ENCODE results near the gene LILRB1.
"Not testable (repeated sequence)": the region's sequence is repeated elsewhere in the genome, so short reads cannot be mapped to it uniquely, and the experiment has no call there.

LILRB1 gene

GRCh38 chr19:54624934-54625730, 5.2 kb upstream of the LILRB1 start:
- DNase-seq (ENCODE audit: low read depth in 2 of 2), result not testable (repeated sequence)

- DNase-seq (ENCODE audit: low read depth in 2 of 2), result no peak
Observed at GRCh38 chr19:54626757-54627156, 3.5 kb upstream of the LILRB1 start.

- DNase-seq (ENCODE audit: low read depth in 2 of 2), result not testable (repeated sequence)
Observed at GRCh38 chr19:54627912-54628311, 2.4 kb upstream of the LILRB1 start.

- no peak for DNase-seq (ENCODE audit: low read depth in 2 of 2)
Observed at GRCh38 chr19:54630782-54631181, 498 bp downstream of the LILRB1 start.

- DNase-seq (ENCODE audit: low read depth in 2 of 2), result not testable (repeated sequence)
Observed at GRCh38 chr19:54631489-54632337, 1.4 kb downstream of the LILRB1 start.

- DNase-seq (ENCODE audit: low read depth in 2 of 2), result not testable (repeated sequence)
Observed at GRCh38 chr19:54632517-54632916, 2.2 kb downstream of the LILRB1 start.

GRCh38 chr19:54633401-54633800, 3.1 kb downstream of the LILRB1 start:
- DNase-seq (ENCODE audit: low read depth in 2 of 2), result no peak

GRCh38 chr19:54636081-54636480, 5.8 kb downstream of the LILRB1 start:
- DNase-seq (ENCODE audit: low read depth in 2 of 2), result not testable (repeated sequence)

GRCh38 chr19:54638683-54639082, 8.4 kb downstream of the LILRB1 start:
- DNase-seq (ENCODE audit: low read depth in 2 of 2), result no peak

GRCh38 chr19:54642953-54643352, 12.7 kb downstream of the LILRB1 start:
- not testable (repeated sequence) for DNase-seq (ENCODE audit: low read depth in 2 of 2)

- DNase-seq (ENCODE audit: low read depth in 2 of 2), result not testable (repeated sequence)
Observed at GRCh38 chr19:54643583-54643982, 13.3 kb downstream of the LILRB1 start.

- DNase-seq (ENCODE audit: low read depth in 2 of 2), result no peak
Observed at GRCh38 chr19:54644056-54644455, 13.8 kb downstream of the LILRB1 start.

- DNase-seq (ENCODE audit: low read depth in 2 of 2), result no peak
Observed at GRCh38 chr19:54646331-54646841, 16.1 kb downstream of the LILRB1 start.

GRCh38 chr19:54648129-54648528, 17.8 kb downstream of the LILRB1 start:
- no peak for DNase-seq (ENCODE audit: low read depth in 2 of 2)

- DNase-seq (ENCODE audit: low read depth in 2 of 2), result no peak
Observed at GRCh38 chr19:54650108-54650655, 19.9 kb downstream of the LILRB1 start.

- DNase-seq (ENCODE audit: low read depth in 2 of 2), result no peak
Observed at GRCh38 chr19:54653181-54653809, 23.0 kb downstream of the LILRB1 start.

GRCh38 chr19:54654447-54655321, 24.4 kb downstream of the LILRB1 start:
- DNase-seq (ENCODE audit: low read depth in 2 of 2), result no peak

- DNase-seq (ENCODE audit: low read depth in 2 of 2), result no peak
Observed at GRCh38 chr19:54659300-54659699, 29.0 kb downstream of the LILRB1 start.

GRCh38 chr19:54660306-54660705, 30.0 kb downstream of the LILRB1 start:
- DNase-seq (ENCODE audit: low read depth in 2 of 2), result no peak

- DNase-seq (ENCODE audit: low read depth in 2 of 2), result no peak
Observed at GRCh38 chr19:54660964-54661363, 30.7 kb downstream of the LILRB1 start.
